ENCODE results near the gene SRSF3. TPM values are rescaled to one million over a fixed set of nuclear protein-coding genes. Genes with fewer than 3 reads are reported as not detected.
"Not testable (repeated sequence)": the region's sequence is repeated elsewhere in the genome, so short reads cannot be mapped to it uniquely, and the experiment has no call there.

Gene SRSF3
- total RNA-seq, 1 donor from 2014 or later, result 297 TPM

DNA sequence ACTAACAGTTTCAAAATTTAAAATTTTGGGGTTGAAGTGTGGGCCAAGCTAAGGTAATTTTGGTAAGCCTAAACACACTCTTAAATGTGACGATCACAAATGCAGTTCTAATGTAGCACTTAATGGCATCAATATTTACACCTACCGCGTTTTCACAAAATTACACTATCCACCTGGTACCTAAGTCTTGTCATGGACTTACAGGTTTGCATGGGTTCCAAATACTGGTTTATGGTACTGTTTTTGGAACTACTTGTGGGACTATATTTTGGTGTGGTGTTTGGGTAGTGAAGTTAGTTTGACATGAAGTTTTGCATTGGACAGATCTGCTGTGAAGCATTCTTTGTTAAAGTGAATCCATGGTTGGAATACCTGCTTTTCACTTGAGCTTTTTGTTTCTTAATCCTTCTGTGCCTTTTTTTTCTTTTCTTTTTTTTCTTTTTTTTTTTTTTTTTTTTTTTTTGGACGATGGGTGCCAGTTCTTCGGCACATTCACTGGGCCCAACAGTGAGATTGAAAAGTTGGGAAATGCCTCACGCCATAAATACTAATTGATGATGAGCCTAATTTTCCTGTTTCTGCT, 6.5 kb downstream of the SRSF3 start:
- Mint-ChIP-seq H3K4me1 (peaks cover 54% of the 10 kb centered on the region), H3K4me3 (no peak overlapping the region), H3K27me3 (ENCODE audit: insufficient read depth, low read depth) (peaks cover 12% of the 10 kb centered on the region), H3K36me3 (peaks cover 71% of the 10 kb centered on the region), H3K27ac (no peak overlapping the region), H3K9me3 (no peaks in the 10 kb centered on the region)
- Histone ChIP-seq H3K4me3 (peak overlapping the region; percentile 93), H3F3A (ENCODE audit: low read depth) (peaks cover 100% of the 10 kb centered on the region), H3K4me1 (peaks cover 49% of the 10 kb centered on the region), H3K4me2 (peak overlapping the region; percentile 98), H2AFZ (replicated peaks) (no peak overlapping the region), H3K9ac (no peak overlapping the region), H4K20me1 (ENCODE audit: low read depth) (peaks cover 100% of the 10 kb centered on the region), H3K79me2 (ENCODE audit: low read depth) (peaks cover 100% of the 10 kb centered on the region), H3K9me3 (ENCODE audit: low read depth) (no peaks in the 10 kb centered on the region), H3K27ac (no peak overlapping the region), H3K27me3 (no peaks in the 10 kb centered on the region), H3K36me3 (peaks cover 83% of the 10 kb centered on the region)
- DNase-seq (ENCODE audit: low spot score), result no peak
- no peak for TF ChIP-seq EZH2 (IDR thresholded peaks at IDR 0.05)
- TF ChIP-seq CTCF (IDR thresholded peaks at IDR 0.05), result no peak
- no peak for TF ChIP-seq EZH2phosphoT487 (IDR thresholded peaks at IDR 0.05)

GRCh38 chr6:36601818-36602217, 7.7 kb downstream of the SRSF3 start:
- Histone ChIP-seq H3K79me2 (ENCODE audit: low read depth) (peaks cover 100% of the 10 kb centered on the region), H3K4me2 (peak overlapping the region; percentile 98), H3K4me1 (peaks cover 49% of the 10 kb centered on the region), H3K4me3 (peak overlapping the region; percentile 3), H4K20me1 (ENCODE audit: low read depth) (peaks cover 100% of the 10 kb centered on the region), H3F3A (ENCODE audit: low read depth) (peaks cover 100% of the 10 kb centered on the region), H3K36me3 (peaks cover 81% of the 10 kb centered on the region)
- H2AFZ ChIP-seq (replicated peaks); H3K27ac Mint-ChIP-seq; H3K9me3 Mint-ChIP-seq; H3K27me3 ChIP-seq; H3K27ac ChIP-seq; DNase-seq (ENCODE audit: low spot score); H3K9ac ChIP-seq; H3K4me3 Mint-ChIP-seq; H3K9me3 ChIP-seq (ENCODE audit: low read depth); H3K27me3 Mint-ChIP-seq (ENCODE audit: insufficient read depth, low read depth): not testable (repeated sequence)
- Mint-ChIP-seq H3K4me1 (peaks cover 53% of the 10 kb centered on the region), H3K36me3 (peaks cover 70% of the 10 kb centered on the region)

- no peaks in the 10 kb centered on the region for H3K9me3 ChIP-seq (ENCODE audit: low read depth)
- Mint-ChIP-seq H3K4me1 (peaks cover 38% of the 10 kb centered on the region), H3K36me3 (peaks cover 69% of the 10 kb centered on the region), H3K27me3 (ENCODE audit: insufficient read depth, low read depth) (peaks cover 9% of the 10 kb centered on the region), H3K27ac (no peak overlapping the region), H3K4me3 (no peak overlapping the region), H3K9me3 (no peaks in the 10 kb centered on the region)
- no peak overlapping the region for H2AFZ ChIP-seq (replicated peaks)
- H3K27me3 ChIP-seq, result no peaks in the 10 kb centered on the region
- peaks cover 100% of the 10 kb centered on the region for H3F3A ChIP-seq (ENCODE audit: low read depth)
- H3K9ac ChIP-seq, result no peak overlapping the region
- H4K20me1 ChIP-seq (ENCODE audit: low read depth), result peaks cover 100% of the 10 kb centered on the region
- H3K4me2 ChIP-seq, result peak overlapping the region; percentile 98
- peaks cover 100% of the 10 kb centered on the region for H3K79me2 ChIP-seq (ENCODE audit: low read depth)
- TF ChIP-seq CTCF (IDR thresholded peaks at IDR 0.05) (no peak), EZH2phosphoT487 (IDR thresholded peaks at IDR 0.05) (no peak), EZH2 (IDR thresholded peaks at IDR 0.05) (no peak)
- peaks cover 33% of the 10 kb centered on the region for H3K4me1 ChIP-seq
- DNase-seq (ENCODE audit: low spot score), result no peak
- H3K36me3 ChIP-seq, result peaks cover 79% of the 10 kb centered on the region
- no peak overlapping the region for H3K27ac ChIP-seq
- no peak overlapping the region for H3K4me3 ChIP-seq
These were observed 9.3 kb downstream of the SRSF3 start for GRCh38 chr6:36603222-36604089.

Measured in neural progenitor cell (in vitro differentiated cells).